Stimulated activated CD4-positive, alpha-beta T cell treated with anti-CD3 and anti-CD28 coated beads, Interleukin-1b, Interleukin-23, amount 100 ng/mL, for 48 hours (primary cell): ENCODE results near the gene HSD11B2.
A peak's percentile ranks its signal among the peaks of the same experiment; 100 is the strongest.

Experiments
- DNase-seq: peaks from one replicate; pipeline ENCODE4 v3.0.0-alpha.2; 2020

Gene HSD11B2

DNA sequence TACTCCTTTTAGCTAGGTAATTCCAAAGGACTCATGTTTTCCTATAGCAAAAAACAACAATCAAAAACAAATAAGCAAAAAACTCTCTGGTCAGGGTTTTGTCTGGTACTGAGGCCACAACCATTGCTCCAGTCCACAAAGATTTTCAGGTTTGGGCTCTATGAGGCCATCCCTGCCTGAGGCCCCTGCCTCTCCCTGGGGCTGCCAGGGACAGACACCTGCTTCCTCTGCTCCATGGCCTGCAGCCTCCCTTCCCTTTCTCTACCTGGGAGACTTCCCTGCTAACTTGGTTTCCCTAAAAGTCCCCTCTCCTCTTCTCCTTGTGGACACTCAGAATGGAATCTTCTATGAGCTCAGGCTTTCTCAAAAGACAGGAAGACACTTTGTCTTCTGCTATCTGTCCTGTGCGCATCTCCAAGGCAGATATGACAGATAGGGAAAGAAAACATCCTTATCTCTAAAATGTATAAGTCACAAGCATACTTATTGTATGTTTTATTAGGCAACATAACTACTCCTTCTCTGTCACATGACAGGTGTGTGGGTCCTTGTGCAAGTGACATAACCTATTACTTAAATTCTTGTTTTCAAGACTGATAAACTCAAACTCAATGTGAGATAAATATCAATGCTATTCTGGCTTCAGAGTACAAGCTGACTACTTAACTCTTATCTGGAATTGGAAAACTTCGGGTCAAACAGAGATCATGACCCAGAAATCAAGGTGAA, 13.4 kb upstream of the HSD11B2 start:
- no peak for DNase-seq

DNA sequence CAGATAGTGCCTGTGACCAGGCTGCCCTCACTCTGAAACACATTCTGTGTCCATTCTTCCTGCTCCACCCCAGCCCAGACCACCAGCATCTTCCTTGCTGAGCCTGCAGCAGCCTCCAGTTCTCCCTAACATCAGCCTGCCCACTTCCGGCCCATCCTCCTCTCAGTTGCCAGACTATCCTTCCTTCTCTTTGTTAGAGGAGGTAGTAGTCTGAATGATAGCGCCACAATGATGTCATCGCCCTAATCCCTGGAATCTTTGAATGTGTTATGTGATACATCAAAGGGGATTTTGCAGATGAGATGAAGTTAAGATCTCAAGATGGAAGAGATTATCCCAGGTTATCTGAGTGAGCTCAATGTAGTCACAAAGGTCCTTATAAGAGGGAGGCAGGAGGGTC, 11.4 kb upstream of the HSD11B2 start:
- no peak for DNase-seq

DNA sequence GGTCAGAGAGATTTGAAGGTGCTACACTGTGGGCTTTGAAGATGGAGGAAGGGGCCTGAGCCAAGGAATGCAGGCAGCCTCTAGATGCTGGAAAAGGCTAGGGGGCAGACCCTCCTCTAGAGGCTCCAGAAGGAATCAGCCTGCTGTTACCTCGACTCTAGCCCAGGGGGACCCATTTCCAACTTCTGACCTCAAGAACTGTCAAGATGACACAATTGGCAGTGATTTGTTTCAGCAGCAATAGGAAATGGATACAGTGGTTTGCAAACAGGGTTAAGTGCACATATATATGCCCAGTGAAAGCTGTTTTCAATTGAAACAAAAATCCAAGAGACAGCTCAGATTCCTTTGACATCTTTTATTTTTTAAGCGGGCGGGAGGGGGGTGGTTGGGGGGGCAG, 11.0 kb upstream of the HSD11B2 start:
- DNase-seq: no peak

DNA sequence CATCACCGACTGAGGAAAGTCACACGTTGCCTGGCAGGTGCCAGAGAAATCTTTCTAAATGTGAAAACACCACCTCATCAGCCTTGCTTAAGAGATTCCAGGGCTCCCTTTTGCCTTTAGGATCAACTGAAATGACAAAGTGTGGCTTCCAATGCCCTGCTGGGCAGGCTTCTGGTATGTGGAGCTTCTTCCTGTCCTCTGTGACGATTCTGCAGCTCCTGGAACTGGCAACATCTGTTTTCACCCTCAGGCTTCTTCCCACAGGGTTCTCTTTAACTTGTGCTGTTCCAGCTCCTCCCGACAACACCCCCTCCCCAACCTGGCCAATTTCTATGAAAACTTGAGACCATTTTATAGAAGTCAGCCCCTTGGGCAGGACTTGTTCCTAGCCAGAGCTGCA, 9.9 kb upstream of the HSD11B2 start:
- DNase-seq: no peak

DNA sequence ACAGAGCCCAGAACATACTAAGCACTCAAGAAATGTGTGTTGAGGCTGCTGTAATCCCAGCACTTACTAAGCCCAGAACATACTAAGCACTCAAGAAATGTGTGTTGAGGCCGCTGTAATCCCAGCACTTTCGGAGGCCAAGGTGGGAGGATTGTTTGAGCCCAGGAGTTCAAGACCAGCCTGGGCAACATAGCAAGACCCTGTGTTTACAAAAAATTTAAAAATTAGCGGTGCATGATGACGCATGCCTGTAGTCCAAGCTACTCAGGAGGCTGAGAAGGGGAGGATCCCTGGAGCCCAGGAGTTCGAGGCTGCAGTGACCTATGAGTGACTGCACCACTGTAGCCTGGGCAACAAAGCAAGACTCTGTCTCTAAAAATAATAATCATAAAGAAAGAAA, 7.9 kb upstream of the HSD11B2 start:
- no peak for DNase-seq

DNA sequence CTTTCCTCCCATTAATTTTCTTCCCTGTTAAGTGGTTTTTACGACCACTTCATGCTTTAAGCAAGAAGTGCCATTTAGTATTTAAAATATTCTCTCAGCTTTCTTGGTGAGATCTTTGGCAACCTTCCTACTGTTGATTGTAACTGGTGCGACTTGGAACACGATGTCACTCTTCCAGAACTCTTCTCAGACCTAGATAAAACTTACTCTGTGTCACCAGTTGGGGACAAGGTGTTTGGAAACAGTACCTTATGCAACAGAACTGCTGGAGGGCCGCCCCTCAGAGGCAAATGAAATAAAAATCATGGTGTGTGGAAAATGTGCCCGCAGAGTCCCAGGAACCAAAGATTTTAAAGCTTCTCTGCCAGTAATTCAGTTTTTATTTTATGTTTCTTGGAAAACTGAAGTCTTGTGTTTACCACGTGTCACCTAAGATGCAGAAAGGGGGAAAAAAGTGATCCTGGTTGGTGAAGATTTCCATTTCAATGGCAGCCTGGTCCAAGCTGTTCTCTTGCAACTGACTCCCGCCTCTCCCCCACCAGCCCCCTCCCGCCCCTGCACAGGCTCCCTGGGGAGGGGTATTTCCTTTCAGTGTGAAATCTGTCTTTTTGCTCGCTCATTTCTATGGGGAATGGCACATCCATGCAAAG, 7.2 kb upstream of the HSD11B2 start:
- DNase-seq: no peak

DNA sequence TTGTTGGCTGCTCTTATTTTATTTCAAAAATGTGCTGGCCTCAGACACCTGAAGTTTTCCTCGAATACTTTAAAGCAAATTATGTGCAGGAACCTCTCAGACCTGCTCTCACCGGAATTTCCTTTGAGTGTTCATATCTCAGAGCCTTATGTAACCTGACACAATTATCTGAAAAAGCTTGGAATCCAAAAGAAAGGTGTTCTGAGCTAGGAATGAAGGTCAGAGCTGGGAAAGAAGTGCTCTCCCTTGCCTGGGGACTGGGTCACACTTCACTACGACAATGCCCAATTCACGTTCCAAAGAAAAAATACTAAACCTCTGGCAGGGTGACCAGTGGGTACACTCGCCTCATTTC, 6.7 kb upstream of the HSD11B2 start:
- DNase-seq: no peak

DNA sequence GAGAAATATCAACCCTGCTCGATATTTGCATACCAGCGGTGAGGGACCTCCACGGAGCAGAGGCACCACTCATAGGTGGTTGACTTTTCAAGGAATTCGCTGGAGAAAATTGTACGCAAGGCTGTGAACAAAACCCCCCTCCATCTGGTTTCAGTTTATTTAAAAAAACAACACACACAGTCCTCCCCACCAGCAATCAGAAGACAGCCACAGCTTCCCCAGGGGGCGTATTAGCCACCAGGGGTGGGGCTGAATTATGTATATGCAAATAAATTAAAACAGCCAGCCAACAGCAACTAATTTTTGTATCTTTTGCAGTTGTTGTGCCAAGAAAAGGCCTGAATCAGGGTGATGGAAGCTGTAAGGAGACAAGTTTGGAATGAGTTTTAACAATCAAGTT, 5.9 kb upstream of the HSD11B2 start:
- no peak for DNase-seq

DNA sequence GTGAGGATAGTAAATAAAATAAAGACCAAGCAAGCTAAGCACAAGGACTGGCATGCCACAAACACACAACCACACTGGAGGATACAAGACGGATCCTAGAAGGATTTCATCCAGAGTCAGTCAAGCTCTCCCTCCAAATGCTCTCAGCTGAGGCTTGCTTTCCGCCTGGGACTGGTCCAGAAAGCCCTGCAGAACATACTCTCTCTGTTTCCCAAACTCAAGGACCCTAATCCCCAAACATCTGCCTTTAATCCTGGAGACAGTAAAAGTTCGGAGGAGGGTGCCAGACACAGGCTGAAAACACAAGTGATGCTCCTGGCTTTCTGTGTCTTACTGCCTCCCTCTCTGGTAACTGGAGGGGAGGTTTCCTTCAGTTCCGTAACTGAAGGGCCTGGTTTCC, 5.3 kb upstream of the HSD11B2 start:
- no peak for DNase-seq

DNA sequence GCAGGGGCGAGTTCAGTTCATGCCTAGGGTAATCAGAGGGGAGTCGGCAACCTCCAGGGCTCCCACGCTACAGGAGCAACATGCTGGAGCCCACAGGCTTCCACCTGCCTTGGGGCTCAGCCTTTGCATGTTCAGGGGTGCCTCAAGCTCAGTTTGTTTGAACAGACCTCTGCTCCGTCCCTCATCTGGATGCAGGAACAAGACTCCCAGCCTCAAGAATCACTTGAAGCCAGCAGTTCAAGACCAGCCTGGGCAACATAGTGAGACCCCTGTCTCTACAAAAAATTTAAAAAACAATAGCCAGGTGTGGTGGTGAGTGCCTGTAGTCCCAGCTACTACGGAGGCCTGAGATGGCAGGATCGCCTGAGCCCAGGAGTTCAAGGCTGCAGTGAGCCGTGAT, 4.9 kb upstream of the HSD11B2 start:
- no peak for DNase-seq

DNA sequence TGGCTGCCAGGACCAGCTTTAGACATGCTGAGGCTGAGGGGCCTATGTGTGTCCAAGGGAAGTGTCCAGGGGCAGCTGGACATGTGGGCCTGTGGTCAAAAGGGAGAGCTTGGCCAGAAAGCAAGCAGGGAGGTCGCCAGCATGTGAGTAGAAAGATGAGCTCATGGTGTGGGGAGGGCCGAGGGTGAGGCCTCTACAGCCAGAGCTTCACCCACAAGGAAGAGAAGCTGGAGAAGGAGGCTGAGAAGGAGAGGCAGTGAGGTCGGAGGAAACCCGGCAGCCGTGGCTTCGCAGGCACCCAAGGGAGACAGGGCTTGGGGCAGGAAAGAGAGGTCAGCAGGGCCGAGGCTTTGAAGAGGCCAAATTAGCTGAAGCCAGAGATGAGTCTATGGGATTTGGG, 4.0 kb upstream of the HSD11B2 start:
- DNase-seq: no peak

DNA sequence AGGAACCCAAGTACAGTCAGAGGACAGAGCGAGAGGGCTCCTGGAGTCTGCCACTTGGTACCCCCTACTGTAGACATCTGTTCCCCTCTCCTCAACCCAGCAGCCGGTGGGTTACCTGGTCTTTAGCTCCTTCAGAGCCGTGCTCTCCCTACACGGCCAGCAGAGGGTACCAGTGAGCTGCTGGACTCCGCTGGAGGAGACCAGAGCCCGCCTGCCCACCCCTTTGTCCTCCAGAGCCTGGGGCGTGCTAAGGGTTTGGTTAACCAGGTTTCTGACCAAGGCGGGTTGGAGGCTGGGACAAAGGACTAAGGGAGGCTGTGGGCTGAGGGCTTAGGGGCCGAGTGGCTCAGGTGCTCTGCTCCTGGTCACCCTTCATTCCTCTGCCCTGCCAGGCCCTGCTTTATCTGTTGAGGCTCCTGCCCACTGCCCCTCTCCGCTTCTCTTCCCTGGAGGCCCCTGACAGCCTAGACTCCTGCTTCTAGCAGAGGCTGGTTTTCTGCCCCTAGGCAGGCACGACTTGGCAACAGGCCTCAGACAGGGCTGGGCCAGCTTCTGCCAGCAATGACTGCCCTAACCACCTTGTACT, 2.7 kb upstream of the HSD11B2 start:
- DNase-seq: peak; percentile 60

DNA sequence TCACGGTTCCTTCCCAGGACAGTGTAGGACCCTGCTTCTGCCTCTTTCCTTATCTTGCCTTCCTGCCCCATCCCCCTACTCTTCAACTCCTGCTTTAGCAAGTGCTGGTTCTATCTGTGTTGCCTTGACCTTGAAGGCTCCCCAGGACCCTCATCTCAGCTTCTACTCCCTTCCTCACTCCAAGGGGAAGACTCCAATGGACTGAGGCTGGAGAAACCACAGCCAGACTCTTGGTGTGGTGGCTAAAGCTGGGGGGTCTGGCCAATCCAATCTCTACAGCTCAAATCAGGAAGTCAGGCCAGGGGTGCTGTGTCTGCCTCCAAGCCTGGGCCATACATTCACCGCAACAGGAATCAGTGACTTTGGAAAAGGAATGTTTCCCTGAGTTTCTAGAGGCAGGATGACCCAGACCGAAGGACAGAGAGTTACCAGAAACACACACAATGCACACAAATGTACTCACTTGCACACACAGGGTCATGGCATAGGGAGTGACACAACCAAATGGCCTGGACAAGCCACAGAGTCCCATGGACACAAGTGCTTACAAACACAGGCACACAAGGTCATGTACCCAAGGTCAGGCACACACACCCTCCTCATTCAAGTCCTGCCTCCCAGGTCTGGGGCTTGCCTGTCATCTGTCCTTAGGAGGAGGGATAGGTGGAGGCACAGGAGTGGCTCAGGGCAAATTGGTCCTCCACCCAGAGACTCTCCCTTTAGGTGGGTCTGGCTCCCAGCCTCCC, 1.7 kb upstream of the HSD11B2 start:
- no peak for DNase-seq

DNA sequence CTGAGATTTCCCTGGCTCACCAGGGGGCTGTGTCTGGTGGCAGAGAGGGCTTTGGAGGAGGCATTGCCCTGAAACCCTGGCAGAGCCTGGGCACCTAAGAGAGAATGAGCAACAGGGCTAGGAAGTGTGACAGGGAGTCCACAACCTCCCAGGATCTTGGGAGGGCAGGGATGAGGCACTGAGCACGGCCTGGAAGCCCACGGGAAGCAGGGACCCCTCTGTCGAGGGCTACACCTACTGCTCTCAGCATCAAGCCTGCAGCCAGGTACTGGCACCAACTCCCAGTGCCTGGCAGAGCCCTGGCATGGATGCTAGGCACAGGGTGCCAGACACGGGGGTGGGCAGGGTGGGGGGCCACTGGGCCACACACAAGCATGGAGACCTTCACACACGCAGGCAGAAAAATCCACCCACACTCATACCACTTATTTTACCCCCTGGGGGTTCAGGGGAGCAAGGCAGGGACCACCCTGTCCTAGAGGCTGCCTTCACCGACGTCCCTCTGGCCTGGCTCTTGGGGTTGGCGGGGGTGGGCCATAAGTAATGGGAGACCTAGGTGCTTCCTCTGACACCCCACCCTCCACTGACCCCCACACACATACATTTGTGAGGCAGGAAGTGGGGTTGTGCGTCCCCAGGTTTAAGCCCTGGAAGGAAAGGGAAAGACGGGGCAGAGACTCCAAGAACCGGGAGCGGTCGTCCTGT, 970 bp upstream of the HSD11B2 start:
- no peak for DNase-seq

DNA sequence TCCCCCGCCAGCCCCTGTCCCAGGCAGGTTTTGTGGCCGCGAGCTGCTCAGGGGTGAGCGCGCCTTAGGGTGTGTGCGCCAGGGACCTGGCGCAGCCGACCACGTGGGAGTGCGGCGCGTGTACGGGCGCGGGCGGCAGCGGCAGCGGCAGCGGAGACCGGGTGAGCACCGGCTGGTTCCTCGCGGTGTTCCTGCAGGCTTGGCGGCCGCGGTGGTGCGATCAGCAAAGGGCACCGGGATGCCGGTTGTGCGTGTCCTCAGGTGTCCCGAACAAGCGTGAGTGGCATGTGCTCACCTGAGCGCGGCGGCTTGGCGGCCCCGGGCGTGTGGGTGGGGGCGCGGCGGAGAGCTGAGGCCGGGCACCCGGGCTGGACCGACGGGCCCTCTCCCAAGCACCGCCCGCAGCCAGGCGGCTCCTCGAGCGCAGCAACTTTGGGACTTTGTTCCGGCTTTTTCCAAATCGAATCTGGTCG, 381 bp upstream of the HSD11B2 start:
- peak; percentile 33 for DNase-seq

DNA sequence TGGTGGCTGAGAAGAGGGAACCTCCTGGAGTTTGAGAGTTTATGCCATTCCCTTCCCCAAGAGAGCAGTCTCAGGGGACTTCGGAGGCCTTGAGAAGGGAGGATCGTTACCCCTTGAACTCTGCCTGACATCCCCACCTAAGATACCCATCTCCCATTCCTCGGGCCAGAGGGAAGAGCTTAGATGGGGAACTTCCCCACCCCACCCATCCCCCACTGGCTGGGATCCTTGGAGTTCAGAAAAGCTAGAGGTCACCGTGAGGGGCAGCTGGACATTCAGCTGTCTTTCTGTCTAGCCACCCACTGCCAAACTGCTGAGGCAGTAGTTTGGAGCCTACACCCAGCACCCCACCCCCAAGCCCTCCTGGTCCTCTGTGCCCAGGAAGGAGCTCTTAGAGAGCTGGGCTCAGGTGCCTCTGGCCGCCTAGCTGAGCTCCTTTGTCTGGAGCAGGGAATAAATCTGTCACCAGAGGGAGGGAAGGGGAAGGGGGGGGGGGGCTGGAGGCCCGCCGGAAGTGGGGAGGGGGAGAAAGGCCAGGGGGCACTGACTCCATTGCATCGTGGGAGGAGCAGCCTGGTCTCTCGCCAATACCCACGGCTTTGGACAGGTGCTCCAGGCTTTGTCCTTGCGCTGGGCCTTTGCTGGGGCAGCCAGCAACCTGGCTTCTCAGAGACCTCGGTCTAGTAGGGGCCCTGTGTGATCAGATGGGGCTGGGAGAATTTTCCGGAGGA, 1.0 kb downstream of the HSD11B2 start:
- DNase-seq: no peak

DNA sequence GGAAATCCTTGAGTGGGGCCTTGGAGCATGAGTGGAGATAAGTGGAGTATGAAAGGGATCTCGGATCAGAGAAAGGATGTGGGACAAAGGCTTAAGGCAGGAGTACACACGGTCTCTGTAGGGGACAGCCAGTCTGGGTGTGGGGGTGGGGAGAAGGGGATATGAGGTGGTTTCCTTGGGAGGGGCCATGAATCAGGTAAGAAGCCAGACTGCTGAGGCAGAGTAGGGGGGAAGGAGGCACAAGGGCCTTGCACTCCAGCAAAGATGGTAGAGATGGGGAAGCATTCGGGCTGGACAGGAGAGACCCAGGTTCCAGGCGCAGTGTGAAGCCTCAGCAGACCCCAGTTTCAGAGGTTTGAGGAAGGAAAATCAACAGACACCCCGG, 1.6 kb downstream of the HSD11B2 start:
- no peak for DNase-seq

DNA sequence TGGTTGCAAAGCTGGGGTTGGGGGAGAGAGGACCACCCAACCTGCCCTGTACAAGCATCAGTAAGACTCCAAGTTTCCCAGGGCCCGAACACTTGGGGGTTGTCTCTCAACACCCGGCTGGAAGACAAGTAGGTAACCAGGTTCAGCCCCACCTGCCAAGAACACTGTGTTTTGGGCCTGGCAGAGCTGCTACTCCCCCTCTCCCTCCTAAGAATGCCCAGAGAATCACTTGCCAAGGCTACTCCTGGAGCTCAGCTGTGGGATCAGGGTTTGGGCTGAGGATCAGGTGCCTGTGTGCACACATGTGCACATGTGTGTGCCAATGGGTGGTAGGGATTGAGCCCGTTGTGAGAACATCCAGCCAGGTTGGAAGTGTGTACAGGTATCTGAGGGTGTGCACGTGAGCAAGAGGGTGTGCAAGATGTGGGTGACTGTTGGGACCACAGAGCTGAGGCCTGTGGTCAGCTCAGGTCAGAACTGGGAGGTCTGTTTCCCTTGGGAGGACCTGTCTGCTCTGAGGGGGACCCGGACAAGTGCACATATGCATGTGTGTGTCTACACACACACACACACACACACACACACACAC, 2.3 kb downstream of the HSD11B2 start:
- DNase-seq: no peak

DNA sequence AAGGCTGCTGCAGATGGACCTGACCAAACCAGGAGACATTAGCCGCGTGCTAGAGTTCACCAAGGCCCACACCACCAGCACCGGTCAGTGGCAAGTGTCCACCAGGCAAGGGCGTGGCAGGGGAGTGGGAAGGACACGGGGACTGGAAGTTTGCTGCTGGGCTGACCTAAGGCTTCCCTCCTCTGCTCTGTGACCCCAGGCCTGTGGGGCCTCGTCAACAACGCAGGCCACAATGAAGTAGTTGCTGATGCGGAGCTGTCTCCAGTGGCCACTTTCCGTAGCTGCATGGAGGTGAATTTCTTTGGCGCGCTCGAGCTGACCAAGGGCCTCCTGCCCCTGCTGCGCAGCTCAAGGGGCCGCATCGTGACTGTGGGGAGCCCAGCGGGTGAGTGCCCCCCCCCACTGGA, 4.8 kb downstream of the HSD11B2 start:
- no peak for DNase-seq

DNA sequence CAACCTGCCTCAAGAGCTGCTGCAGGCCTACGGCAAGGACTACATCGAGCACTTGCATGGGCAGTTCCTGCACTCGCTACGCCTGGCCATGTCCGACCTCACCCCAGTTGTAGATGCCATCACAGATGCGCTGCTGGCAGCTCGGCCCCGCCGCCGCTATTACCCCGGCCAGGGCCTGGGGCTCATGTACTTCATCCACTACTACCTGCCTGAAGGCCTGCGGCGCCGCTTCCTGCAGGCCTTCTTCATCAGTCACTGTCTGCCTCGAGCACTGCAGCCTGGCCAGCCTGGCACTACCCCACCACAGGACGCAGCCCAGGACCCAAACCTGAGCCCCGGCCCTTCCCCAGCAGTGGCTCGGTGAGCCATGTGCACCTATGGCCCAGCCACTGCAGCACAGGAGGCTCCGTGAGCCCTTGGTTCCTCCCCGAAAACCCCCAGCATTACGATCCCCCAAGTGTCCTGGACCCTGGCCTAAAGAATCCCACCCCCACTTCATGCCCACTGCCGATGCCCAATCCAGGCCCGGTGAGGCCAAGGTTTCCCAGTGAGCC, 5.8 kb downstream of the HSD11B2 start:
- DNase-seq: no peak

DNA sequence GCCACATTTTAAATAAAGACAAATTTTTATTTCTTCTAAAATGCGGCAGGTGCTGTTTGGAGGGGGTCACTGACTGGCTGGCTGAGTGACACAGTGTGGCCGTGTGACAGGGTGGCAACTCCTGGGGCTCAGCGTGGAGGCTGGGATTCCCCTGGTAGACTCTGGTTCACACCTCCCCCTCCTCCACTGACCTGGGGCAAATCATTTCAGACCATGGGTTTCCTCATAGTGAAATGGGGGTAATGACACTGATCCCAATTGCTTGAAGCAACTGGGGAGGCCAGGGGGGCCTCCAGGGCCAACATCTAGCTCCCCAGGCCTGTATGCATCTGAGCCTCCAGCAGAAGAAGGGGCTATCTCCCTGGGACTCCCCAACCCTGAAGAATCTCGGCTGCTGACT, 6.6 kb downstream of the HSD11B2 start:
- DNase-seq: no peak
